HG03175 (cell line): ENCODE measurements around the gene ZNF792.
"Not testable (repeated sequence)": the region's sequence is repeated elsewhere in the genome, so short reads cannot be mapped to it uniquely, and the experiment has no call there.

ENCODE experiments used
- ATAC-seq: cut with Tn5 transposase; IDR thresholded peaks from one replicate; pipeline ENCODE4 v1.9.1; 2021; ENCODE audit warnings: mild to moderate bottlenecking, moderate library complexity; ENCODE audit not compliant: unreplicated experiment

The ZNF792 gene

DNA sequence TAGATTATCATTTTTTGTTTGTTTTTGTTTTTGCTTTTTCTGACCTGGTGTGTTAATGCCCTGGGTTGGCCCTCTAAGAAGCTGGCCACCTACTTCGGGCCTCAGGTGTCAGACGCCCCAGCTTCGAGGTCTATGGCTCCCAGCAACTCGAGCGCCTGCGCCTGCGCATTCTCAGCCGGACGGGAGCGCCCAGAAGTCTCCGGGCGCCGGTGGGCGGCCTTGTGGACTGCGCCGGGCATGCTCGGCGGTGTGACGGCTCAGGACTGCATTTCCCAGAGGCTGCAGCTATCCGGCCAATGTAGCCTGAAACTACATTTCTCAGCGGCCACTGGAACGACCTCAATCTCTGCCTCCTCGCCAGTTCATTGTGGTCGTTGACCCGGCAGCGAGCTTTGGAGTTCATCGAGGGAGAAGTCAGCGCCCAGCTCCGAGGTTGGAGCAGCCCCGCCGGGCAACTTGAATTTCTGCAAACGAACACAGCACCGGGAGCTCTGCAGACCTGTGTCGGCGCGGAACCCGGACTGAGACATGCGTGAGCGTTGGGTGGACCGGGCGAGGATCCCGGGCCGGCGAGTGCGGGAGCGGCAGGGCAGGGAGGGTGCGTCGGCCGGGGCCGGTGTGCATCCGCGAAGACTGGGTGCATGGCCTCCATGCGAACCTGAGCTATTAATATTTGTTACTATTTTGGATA, 37.2 kb downstream of the ZNF792 start, which contains the start of gene ZNF30:
TSS of gene ZNF30 (plus strand) at position 219 of the 691 bp plus-strand sequence. CDS start 3,045 bp downstream, outside the sequence.
- peak; percentile 93 for ATAC-seq

DNA sequence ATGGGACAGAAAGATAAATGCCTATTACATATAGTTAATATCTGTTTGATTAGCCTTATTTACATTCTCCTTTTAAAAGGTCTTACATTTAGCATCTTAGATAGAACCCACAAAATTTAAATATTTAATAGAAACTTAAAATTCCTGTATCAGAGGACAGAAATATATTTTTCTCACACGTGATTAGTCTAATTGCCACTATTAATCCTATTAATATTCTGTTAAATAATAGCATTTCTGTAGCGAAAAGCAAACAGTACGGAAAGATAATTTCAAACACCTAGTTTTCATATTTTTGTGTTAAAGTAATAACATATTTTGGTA, 37.7 kb downstream of the ZNF792 start:
- no peak for ATAC-seq

DNA sequence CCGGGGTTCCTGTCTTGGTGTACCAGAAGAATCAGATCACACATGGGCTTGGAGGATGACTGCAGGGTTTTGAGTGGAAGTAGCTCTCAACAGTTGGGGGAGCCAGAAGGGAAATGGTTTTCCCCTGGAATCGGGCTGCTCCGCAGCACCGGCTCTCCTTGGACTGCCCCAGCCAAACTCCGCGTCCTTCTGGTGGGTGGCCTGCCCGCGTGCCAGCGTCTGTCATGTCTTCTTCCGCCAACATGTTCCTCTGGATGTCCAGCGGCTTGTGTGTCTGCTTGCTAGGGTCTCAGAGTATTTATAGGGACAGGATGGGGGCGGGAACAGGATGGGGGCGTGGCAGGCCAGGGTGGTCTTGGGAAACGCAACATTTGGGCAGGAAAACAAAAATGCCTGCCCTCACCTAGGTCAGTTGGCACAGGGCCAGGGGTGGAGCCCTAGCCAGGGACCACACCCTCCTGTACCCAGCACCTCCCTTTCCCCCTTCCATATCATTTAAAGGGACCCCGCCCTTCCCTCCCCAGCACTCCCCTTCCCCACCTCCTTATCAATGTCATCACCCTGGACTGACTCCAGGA, 38.7 kb downstream of the ZNF792 start:
- ATAC-seq: no peak

DNA sequence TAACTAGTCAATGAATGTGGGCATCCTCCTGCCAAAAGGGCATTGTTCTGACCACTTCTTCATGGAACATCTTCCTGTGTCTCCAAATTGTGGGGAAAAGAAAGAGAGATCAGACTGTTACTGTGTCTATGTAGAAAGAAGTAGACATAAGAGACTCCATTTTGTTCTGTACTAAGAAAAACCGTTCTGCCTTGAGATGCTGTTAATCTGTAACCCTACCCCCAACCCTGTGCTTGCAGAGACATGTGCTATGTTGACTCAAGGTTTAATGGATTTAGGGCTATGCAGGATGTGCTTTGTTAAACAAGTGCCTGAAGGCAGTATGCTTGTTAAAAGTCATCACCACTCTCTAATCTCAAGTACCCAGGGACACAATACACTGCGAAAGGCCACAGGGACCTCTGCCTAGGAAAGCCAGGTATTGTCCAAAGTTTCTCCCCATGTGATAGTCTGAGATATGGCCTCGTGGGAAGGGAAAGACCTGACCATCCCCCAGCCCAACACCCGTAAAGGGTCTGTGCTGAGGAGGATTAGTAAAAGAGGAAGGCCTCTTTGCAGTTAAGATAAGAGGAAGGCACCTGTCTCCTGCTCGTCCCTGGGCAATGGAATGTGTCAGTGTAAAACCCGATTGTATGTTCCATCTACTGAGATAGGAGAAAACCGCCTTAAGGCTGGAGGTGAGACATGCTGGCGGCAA, 43.8 kb downstream of the ZNF792 start:
- not testable (repeated sequence) for ATAC-seq

DNA sequence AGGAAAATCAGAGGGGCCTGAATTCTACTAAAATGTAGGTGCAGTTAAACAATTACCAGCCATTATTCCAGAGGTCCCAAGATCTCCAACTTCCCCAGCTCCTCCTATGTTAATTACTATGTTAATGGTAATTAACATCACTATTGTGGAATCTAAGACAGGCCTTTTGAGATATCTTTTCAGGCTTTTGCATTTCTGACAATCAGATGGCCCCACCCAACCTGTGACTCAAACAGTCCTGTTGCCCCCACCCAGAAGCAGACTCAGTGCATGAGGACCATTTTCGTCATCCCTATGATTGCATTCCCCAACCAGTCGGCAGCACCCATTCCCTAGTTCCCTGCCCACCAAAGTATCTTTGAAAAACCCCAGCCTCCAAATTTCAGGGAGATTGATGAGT, 45.8 kb downstream of the ZNF792 start:
- ATAC-seq: no peak

DNA sequence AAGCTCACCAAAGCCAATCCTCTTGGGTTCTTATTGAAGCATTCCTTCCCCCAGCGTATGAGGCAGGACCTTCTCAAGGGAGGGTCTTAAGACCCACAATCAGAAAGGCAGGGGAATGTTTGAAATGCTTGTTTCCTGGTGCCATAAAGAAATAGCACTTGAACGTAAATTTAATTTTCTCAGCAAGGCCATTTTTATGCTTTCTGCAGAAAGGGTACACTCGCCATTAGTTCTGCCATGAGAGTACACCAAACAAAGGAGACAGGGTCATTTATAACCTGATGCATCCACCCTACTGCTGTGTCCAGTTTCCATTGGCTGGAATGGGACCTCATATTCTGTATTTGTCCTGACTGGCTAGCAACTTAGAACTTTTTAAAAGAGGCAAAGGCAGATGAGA, 46.9 kb downstream of the ZNF792 start:
- not testable (repeated sequence) for ATAC-seq

DNA sequence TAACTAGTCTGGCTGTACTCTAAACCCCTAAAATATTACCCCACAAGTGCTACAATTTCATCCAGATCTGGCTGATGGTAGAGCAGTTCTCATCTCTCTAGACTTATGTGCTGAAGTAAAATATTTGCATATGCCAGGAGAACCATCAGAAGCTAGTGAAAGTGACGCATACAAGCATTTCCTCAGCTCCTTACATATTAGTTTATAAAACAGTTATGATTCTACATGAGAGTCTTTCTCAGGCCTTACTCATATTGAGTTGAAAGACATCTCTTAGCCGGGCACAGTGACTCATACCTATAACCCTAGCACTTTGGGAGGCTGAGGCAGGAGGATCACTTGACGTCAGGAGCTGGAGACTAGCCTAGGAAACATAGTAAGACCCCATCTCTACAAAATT, 53.3 kb downstream of the ZNF792 start:
- ATAC-seq: no peak
